Skin epidermis (tissue), 12 donors: ENCODE data around the gene FAM124A.

Source experiments
- H3K27ac ChIP-seq, 21 experiments: fragments of 200-600 bp; sonication (generic) in 11 of 21; one replicate each; pipeline ENCODE4 v1.5.0; 2020; ENCODE audit warnings: mild to moderate bottlenecking in 3 of 21, inconsistent platforms in 2 of 21, moderate library complexity in 2 of 21
- H3K4me3 ChIP-seq, 7 experiments: fragments of 200-600 bp; sonication (generic) in 2 of 7; one replicate each; pipeline ENCODE4 v1.5.0; 2020; ENCODE audit warnings: inconsistent platforms in 2 of 7, mild to moderate bottlenecking in 2 of 7, moderate library complexity in 1 of 7

The FAM124A gene, protein sequence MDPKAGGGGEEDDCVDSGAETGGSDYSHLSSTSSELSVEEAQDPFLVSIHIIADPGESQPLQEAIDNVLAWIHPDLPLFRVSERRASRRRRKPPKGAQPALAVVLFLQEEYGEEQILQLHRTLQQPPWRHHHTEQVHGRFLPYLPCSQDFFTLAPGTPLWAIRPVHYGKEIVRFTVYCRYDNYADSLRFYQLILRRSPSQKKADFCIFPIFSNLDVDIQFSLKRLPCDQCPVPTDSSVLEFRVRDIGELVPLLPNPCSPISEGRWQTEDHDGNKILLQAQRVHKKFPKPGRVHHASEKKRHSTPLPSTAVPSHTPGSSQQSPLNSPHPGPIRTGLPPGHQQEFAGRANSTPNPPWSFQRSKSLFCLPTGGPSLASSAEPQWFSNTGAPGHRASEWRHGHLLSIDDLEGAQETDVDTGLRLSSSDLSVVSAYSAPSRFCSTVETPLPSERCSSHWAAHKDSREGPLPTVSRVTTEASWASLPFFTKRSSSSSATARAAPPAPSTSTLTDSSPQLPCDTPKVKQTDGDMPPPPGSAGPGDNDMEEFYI

DNA sequence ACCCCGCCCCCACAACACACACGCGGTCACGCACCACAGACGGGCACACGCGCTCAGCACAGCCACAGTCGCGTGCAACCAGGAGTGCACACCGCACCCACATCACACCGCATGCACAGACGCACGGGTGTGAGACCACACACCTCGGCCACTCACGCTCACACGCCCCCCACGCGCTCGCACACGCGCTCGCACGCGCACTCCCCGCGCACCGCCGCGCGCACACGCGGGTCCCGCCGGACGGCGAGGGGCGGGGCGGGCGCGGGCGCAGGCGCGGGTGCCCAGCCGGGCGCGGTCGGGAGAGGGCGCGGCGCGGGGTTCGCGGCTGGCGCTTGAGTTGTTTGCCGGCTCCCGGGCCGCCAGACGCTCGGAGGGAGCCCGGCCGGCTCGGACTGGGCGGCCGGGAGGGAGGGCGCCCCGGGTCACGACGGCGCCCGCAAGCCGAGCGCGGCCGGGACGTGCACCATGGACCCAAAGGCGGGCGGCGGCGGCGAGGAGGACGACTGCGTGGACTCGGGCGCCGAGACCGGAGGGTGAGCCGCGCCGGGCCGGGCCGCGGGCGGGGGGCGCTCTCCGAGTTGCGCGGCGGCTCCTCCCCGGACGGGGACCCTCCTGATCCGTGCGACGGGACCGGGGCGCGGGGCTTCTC, at the start of gene FAM124A:
FAM124A (plus strand) TSS at position 362 of the 649 bp plus-strand sequence; CDS start at position 466, 104 bp downstream.
- Histone ChIP-seq H3K27ac (peak within 1 kb of the TSS in 12 of 21 experiments; percentile 33 to 76 (median 66)), H3K4me3 (peak within 1 kb of the TSS; percentile 43 to 67 (median 59))

GRCh38 chr13:51175021-51175420, 47.2 kb upstream of the FAM124A start:
- H3K27ac ChIP-seq: no peak overlapping the region
- no peak overlapping the region for H3K4me3 ChIP-seq

GRCh38 chr13:51175639-51176038, 46.6 kb upstream of the FAM124A start:
- Histone ChIP-seq H3K27ac (no peak overlapping the region), H3K4me3 (no peak overlapping the region)

DNA sequence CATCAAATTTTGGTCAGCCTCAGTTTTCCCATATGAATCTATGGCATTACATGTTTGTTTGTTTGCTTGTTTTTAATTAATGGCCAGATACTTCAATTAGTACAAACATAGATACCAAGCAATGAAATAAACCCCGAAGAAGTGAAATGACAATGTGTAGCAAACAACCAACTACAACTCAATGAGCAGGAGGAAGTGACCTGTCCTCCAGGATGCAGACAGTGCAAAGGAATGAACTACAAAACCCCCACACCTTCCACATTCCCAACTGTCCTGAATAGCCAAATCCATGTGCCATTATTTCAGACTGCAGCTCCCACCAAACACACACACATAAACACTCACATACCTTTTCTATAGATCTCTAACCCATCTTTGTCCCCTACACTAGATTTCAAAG, 45.0 kb upstream of the FAM124A start:
- H3K27ac ChIP-seq: no peak overlapping the region
- H3K4me3 ChIP-seq: no peak overlapping the region

DNA sequence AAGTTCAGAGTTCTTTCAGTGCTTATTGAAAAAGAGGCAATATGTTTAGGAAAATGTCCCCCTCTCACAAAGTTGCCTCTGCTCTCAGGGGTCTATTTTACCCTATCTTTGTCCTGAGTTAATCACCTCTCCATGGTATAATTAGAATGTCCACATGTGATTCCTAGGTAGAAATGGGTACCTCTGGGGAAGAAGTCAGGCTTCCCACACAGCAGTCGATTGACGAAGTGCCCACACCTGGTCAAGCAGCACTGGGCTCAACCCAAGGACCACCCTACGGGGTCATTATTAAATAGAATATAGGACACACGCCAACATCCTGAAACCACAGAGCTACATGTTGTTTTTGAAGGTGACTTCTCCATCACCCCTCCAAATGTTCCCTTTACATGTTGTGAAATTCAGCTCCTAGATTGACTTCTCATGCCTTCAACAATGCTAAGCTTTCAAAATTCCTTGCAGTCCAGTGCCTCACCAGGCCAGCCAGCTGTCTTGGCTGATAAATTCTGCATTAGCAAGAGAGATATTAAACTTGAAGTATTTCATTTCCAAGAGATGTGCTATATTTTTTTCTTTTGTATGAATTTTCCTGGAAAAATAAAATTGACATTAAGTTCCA, 43.6 kb upstream of the FAM124A start:
- Histone ChIP-seq H3K27ac (no peak overlapping the region), H3K4me3 (no peak overlapping the region)

GRCh38 chr13:51179432-51179971, 42.7 kb upstream of the FAM124A start:
- Histone ChIP-seq H3K4me3 (no peak overlapping the region), H3K27ac (no peak overlapping the region)

- H3K27ac ChIP-seq: no peak overlapping the region
- H3K4me3 ChIP-seq: no peak overlapping the region
These were observed 41.2 kb upstream of the FAM124A start for GRCh38 chr13:51180853-51181511.

- Histone ChIP-seq H3K27ac (no peak overlapping the region), H3K4me3 (no peak overlapping the region)
These were observed 40.3 kb upstream of the FAM124A start for GRCh38 chr13:51181786-51182383.

DNA sequence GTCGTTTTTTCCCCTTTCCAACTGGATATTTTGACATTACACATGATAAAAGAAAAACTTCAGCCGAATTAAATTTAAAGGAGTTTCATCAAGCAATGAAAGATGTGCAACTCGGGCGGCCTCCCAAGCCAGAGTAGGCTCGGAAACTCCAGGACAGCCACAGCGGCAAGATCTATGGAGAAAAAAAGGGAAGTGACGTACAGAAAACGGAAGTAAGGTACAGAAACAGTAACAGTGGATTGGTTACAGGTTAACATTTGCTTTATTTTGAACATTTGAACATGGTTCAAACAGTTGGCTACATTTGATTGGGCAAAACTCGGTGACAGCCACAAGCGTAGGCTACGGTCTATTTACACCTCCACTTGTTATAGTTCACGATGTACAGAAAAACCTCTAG, 30.5 kb upstream of the FAM124A start:
- no peak overlapping the region for H3K27ac ChIP-seq
- H3K4me3 ChIP-seq: no peak overlapping the region

DNA sequence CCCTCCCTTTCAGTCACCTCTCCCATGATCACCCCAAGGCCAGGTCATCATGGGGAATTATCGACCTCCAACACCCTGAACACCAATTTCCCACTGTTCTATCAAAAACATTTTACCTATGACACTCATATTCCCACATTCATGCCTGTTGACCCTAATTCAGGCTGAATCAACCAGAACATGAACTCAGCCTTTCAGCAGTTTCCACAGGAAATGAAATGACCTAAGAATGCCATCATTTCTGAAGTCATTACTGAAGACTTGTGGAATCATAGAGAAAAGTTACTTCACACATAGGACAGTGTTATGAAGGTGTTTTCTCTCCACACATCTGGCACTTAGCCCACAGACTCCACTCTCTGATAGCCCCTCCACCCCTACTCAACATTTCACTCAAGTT, 29.9 kb upstream of the FAM124A start:
- no peak overlapping the region for H3K4me3 ChIP-seq

DNA sequence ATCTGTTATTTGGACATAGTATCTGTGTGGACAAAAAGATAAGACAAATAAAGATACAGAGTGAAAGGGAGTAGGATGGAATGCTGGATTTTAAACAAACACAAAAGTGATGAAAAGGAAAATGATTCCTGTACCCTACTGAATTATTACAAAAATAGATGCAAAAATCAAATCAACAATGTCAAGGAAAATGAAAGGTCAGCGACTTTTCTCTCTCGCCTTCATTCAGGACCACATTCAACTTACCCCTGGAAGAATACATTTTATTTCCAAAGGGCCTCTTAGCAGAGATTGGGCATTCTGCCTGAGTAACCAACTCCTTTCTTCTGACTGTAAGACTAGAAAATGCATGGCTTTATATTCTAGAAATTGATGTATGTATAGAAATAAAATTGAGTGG, 28.8 kb upstream of the FAM124A start:
- Histone ChIP-seq H3K27ac (no peak overlapping the region), H3K4me3 (no peak overlapping the region)

More for the DNA sequence above, 29.9 kb upstream of the FAM124A start:
- H3K27ac ChIP-seq: no peak overlapping the region

GRCh38 chr13:51194942-51195341, 27.3 kb upstream of the FAM124A start:
- no peak overlapping the region for H3K27ac ChIP-seq
- no peak overlapping the region for H3K4me3 ChIP-seq

DNA sequence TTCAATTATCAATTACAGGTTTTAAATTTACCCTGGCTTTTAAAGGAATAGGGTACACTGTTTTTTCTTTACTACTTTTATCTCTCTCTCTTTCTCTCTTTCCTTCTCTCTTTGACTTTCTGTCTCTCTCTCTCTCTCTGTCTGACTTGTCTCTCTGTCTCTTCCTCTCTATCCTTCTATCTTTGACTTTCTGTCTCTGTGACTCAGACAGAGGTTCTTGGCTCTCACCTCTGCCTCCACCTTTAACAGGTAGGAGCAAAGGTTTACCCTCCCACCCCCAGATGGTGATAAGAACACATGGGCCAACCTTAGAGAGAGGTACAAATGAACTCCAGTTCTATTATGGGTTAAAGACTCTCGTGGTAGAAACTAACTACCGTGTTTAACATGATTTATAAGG, 20.3 kb upstream of the FAM124A start:
- H3K4me3 ChIP-seq: no peak overlapping the region

GRCh38 chr13:51202477-51203046, 19.6 kb upstream of the FAM124A start:
- no peak overlapping the region for H3K27ac ChIP-seq
- no peak overlapping the region for H3K4me3 ChIP-seq

More for the DNA sequence above, 20.3 kb upstream of the FAM124A start:
- H3K27ac ChIP-seq: no peak overlapping the region

- Histone ChIP-seq H3K4me3 (no peak overlapping the region), H3K27ac (no peak overlapping the region)
These were observed 15.6 kb upstream of the FAM124A start for GRCh38 chr13:51206584-51206983.

- H3K27ac ChIP-seq: no peak overlapping the region
- no peak overlapping the region for H3K4me3 ChIP-seq
These were observed 14.3 kb upstream of the FAM124A start for GRCh38 chr13:51207881-51208280.

- Histone ChIP-seq H3K4me3 (no peak overlapping the region), H3K27ac (no peak overlapping the region)
These were observed 13.5 kb upstream of the FAM124A start for GRCh38 chr13:51208716-51209115.

DNA sequence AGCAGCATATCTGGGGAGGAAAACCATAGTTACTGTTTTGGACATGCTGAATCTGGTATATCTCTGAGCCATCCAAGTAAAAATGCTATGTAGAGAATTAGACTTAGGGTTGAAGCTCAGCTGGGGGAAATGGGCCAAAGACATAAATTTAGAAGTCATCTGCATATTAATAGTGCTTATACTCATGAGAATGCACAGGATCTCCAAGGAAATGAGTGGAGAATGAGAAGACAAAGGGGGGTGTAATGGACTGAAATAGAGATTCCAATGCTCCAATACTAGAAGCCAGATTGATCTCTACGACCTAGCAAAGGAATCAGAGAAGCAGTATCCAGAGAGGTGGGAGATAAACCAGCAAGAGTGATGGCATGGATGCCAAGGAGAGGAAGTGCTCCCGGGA, 10.3 kb upstream of the FAM124A start:
- no peak overlapping the region for H3K27ac ChIP-seq
- no peak overlapping the region for H3K4me3 ChIP-seq

- H3K27ac ChIP-seq: no peak overlapping the region
- no peak overlapping the region for H3K4me3 ChIP-seq
These were observed 9.4 kb upstream of the FAM124A start for GRCh38 chr13:51212758-51213157.
